Neural progenitor cell (in vitro differentiated cells): ENCODE data around the gene VAV1. TPM values are rescaled to one million over a fixed set of nuclear protein-coding genes. Genes with fewer than 3 reads are reported as not detected.

Experiments
- DNase-seq: peaks from one replicate; pipeline ENCODE4 v3.0.0-alpha.2; 2016; ENCODE audit warnings: low spot score
- H2AFZ ChIP-seq: fragments of 200-600 bp; sonication (generic); replicated peaks from 2 replicates; pipeline ENCODE4 v1.6.1; 2016; ENCODE audit warnings: antibody characterized with exemption
- H3F3A ChIP-seq: fragments of 200-600 bp; sonication (generic); 2 replicates; pipeline ENCODE4 v1.6.1; 2016; ENCODE audit warnings: antibody characterized with exemption, low read depth
- H3K27ac ChIP-seq: fragments of 200-600 bp; sonication (generic); 2 replicates; pipeline ENCODE4 v1.5.1; 2016; ENCODE audit warnings: mild to moderate bottlenecking
- H3K27me3 ChIP-seq: fragments of 200-600 bp; sonication (generic); 2 replicates; pipeline ENCODE4 v1.6.1; 2016; ENCODE audit warnings: mild to moderate bottlenecking, moderate library complexity
- H3K36me3 ChIP-seq: fragments of 200-600 bp; sonication (generic); 2 replicates; pipeline ENCODE4 v1.5.1; 2016
- H3K4me1 ChIP-seq: fragments of 200-600 bp; sonication (generic); 2 replicates; pipeline ENCODE4 v1.6.1; 2016; ENCODE audit warnings: mixed run types
- H3K4me2 ChIP-seq: fragments of 200-600 bp; sonication (generic); 2 replicates; pipeline ENCODE4 v1.6.1; 2016
- H3K4me3 ChIP-seq: fragments of 200-600 bp; sonication (generic); 2 replicates; pipeline ENCODE4 v1.5.1; 2016
- H3K79me2 ChIP-seq: fragments of 200-600 bp; sonication (generic); 2 replicates; pipeline ENCODE4 v1.6.1; 2016; ENCODE audit warnings: low read depth
- H3K9ac ChIP-seq: fragments of 200-600 bp; sonication (generic); 2 replicates; pipeline ENCODE4 v1.6.1; 2016
- H3K9me3 ChIP-seq: fragments of 200-600 bp; sonication (generic); 2 replicates; pipeline ENCODE4 v1.5.1; 2016; ENCODE audit warnings: low read depth
- H4K20me1 ChIP-seq: fragments of 200-600 bp; sonication (generic); 2 replicates; pipeline ENCODE4 v1.6.1; 2016; ENCODE audit warnings: low read depth
- H3K27ac Mint-ChIP-seq: 3 replicates; pipeline ENCODE4 v1.8.0; 2021; ENCODE audit warnings: mixed read lengths
- H3K27me3 Mint-ChIP-seq: 2 replicates; pipeline ENCODE4 v1.8.0; 2022; ENCODE audit warnings: low read depth, mild to moderate bottlenecking, inconsistent platforms, moderate library complexity, mixed read lengths; ENCODE audit not compliant: insufficient read depth
- H3K36me3 Mint-ChIP-seq: 3 replicates; pipeline ENCODE4 v1.8.0; 2021; ENCODE audit warnings: mixed read lengths
- H3K4me1 Mint-ChIP-seq: 3 replicates; pipeline ENCODE4 v1.8.0; 2021; ENCODE audit warnings: mixed read lengths
- H3K4me3 Mint-ChIP-seq: 3 replicates; pipeline ENCODE4 v1.8.0; 2021; ENCODE audit warnings: mild to moderate bottlenecking, moderate library complexity, mixed read lengths
- H3K9me3 Mint-ChIP-seq: 3 replicates; pipeline ENCODE4 v1.8.0; 2020; ENCODE audit warnings: mixed read lengths
- CTCF ChIP-seq: fragments of 200-600 bp; sonication (generic); IDR thresholded peaks from 2 replicates; pipeline ENCODE4 v1.5.1; 2017; ENCODE audit warnings: antibody characterized with exemption, mild to moderate bottlenecking
- EZH2 ChIP-seq: fragments of 200-600 bp; sonication (generic); IDR thresholded peaks from 2 replicates; pipeline ENCODE4 v1.6.1; 2017; ENCODE audit warnings: antibody characterized with exemption, mild to moderate bottlenecking, moderate library complexity
- EZH2phosphoT487 ChIP-seq: fragments of 200-600 bp; sonication (generic); IDR thresholded peaks from 2 replicates; pipeline ENCODE4 v1.6.1; 2017; ENCODE audit warnings: antibody characterized with exemption
- total RNA-seq: library from RNA; depleted of rRNA; stranded (reverse); fragments of >200 nt; gene quantifications from 2 replicates; pipeline ENCODE4 v1.2.3, GENCODE V29; 2015; ENCODE audit warnings: low replicate concordance

The VAV1 gene
- total RNA-seq, 1 donor from 2014 or later = not detected

- Mint-ChIP-seq H3K9me3 (no peaks in the 10 kb centered on the region), H3K27me3 (peaks cover 13% of the 10 kb centered on the region), H3K36me3 (peaks cover 8% of the 10 kb centered on the region), H3K4me1 (peaks cover 25% of the 10 kb centered on the region), H3K4me3 (no peak overlapping the region), H3K27ac (no peak overlapping the region)
- Histone ChIP-seq H3K4me3 (no peak overlapping the region), H3K4me2 (no peak overlapping the region), H4K20me1 (no peaks in the 10 kb centered on the region), H3K4me1 (peaks cover 19% of the 10 kb centered on the region), H3K27me3 (no peaks in the 10 kb centered on the region), H3F3A (peaks cover 22% of the 10 kb centered on the region), H2AFZ (no peak overlapping the region), H3K27ac (no peak overlapping the region), H3K36me3 (no peaks in the 10 kb centered on the region), H3K79me2 (peaks cover 8% of the 10 kb centered on the region), H3K9me3 (no peaks in the 10 kb centered on the region), H3K9ac (no peak overlapping the region)
- DNase-seq = no peak
- TF ChIP-seq EZH2 = no peak
These were observed 38.3 kb upstream of the VAV1 start for GRCh38 chr19:6734096-6734696.

GRCh38 chr19:6735181-6735911 is 37.2 kb upstream of the VAV1 start:
- Histone ChIP-seq H3K9me3 (no peaks in the 10 kb centered on the region), H3K4me1 (peaks cover 20% of the 10 kb centered on the region), H3K36me3 (no peaks in the 10 kb centered on the region), H3F3A (peaks cover 29% of the 10 kb centered on the region), H3K79me2 (peaks cover 15% of the 10 kb centered on the region), H3K4me2 (peak overlapping the region; percentile 93), H4K20me1 (no peaks in the 10 kb centered on the region), H2AFZ (no peak overlapping the region), H3K27me3 (no peaks in the 10 kb centered on the region), H3K4me3 (peak overlapping the region; percentile 91), H3K9ac (no peak overlapping the region), H3K27ac (no peak overlapping the region)
- Mint-ChIP-seq H3K27me3 (peaks cover 9% of the 10 kb centered on the region), H3K4me3 (peak overlapping the region; percentile 97), H3K4me1 (peaks cover 26% of the 10 kb centered on the region), H3K27ac (no peak overlapping the region), H3K36me3 (peaks cover 8% of the 10 kb centered on the region), H3K9me3 (no peaks in the 10 kb centered on the region)
- DNase-seq = no peak
- TF ChIP-seq CTCF = no peak
- TF ChIP-seq EZH2phosphoT487 = no peak
- TF ChIP-seq EZH2 = no peak

- H3K4me1 ChIP-seq = peaks cover 20% of the 10 kb centered on the region
- peak overlapping the region; percentile 69 for H2AFZ ChIP-seq
These were observed 36.2 kb upstream of the VAV1 start for GRCh38 chr19:6736169-6736916.

More at GRCh38 chr19:6736169-6736916, 36.2 kb upstream of the VAV1 start:
- H3K9me3 Mint-ChIP-seq = no peaks in the 10 kb centered on the region
- Histone ChIP-seq H3F3A (peaks cover 33% of the 10 kb centered on the region), H3K79me2 (peaks cover 22% of the 10 kb centered on the region), H3K27ac (no peak overlapping the region), H3K27me3 (no peaks in the 10 kb centered on the region), H3K4me3 (peak overlapping the region; percentile 91), H4K20me1 (no peaks in the 10 kb centered on the region), H3K9ac (peak overlapping the region; percentile 50), H3K36me3 (no peaks in the 10 kb centered on the region), H3K9me3 (no peaks in the 10 kb centered on the region), H3K4me2 (peak overlapping the region; percentile 93)
- H3K27me3 Mint-ChIP-seq = peaks cover 9% of the 10 kb centered on the region
- H3K27ac Mint-ChIP-seq = peak overlapping the region; percentile 84
- peaks cover 31% of the 10 kb centered on the region for H3K4me1 Mint-ChIP-seq
- peak overlapping the region; percentile 97 for H3K4me3 Mint-ChIP-seq
- H3K36me3 Mint-ChIP-seq = peaks cover 8% of the 10 kb centered on the region
- TF ChIP-seq CTCF (peak; percentile 62), EZH2 (no peak)
- DNase-seq = peak; percentile 88
